SK-N-SH (cell line): ENCODE data around the gene CACNA2D4. TPM values are rescaled to one million over a fixed set of nuclear protein-coding genes. Genes with fewer than 3 reads are reported as not detected.

Experiments used
- CTCF ChIA-PET: fragments of 300-600, 350-600 bp; formaldehyde crosslinking; extraction: SDS; loops from one replicate; lab custom pipeline; 2021; lab: Yijun Ruan, JAX
- POLR2A ChIA-PET: fragments of 350-600 bp; sonication (Branson Sonifier 250); formaldehyde crosslinking; extraction: SDS; loops from one replicate; lab custom pipeline; 2020; ENCODE audit warnings: antibody characterized with exemption, inconsistent platforms; lab: Yijun Ruan, JAX
- DNase-seq: peaks from one replicate; pipeline ENCODE4 v3.0.0; 2012
- H2AFZ ChIP-seq: fragments of 200-600 bp; sonication (generic); 2 replicates; pipeline ENCODE4 v1.8.1; 2016; ENCODE audit warnings: antibody characterized with exemption, mild to moderate bottlenecking, low read depth
- H3F3A ChIP-seq: fragments of 200-600 bp; sonication (generic); replicated peaks from 2 replicates; pipeline ENCODE3; 2016; ENCODE audit warnings: antibody characterized with exemption, mild to moderate bottlenecking; ENCODE audit not compliant: insufficient read depth
- H3K27ac ChIP-seq, 2 experiments: fragments of 200-500 bp in 1 of 2; fragments of 200-600 bp in 1 of 2; sonication (Bioruptor generic) in 1 of 2; sonication (generic), shearing (Covaris generic) in 1 of 2; 2 replicates each; pipeline versions ENCODE4 v1.5.1 to v1.6.1; 2014 to 2016; ENCODE audit warnings: low read depth in 2 of 2, inconsistent platforms in 1 of 2, low read length in 1 of 2, mild to moderate bottlenecking in 1 of 2, mixed read lengths in 1 of 2
- H3K27me3 ChIP-seq: fragments of 200-600 bp; sonication (generic), shearing (Covaris generic); 2 replicates; pipeline ENCODE4 v1.6.1; 2016; ENCODE audit warnings: mixed run types; ENCODE audit not compliant: insufficient read depth
- H3K36me3 ChIP-seq, 2 experiments: fragments of 200-500 bp in 1 of 2; fragments of 200-600 bp in 1 of 2; sonication (Bioruptor generic) in 1 of 2; sonication (generic) in 1 of 2; replicated peaks in 1 of 2; 2 replicates each; pipeline versions ENCODE3 to v1.5.1; 2014 to 2016; ENCODE audit warnings: low read length in 1 of 2, mild to moderate bottlenecking in 1 of 2; ENCODE audit not compliant: insufficient read depth in 2 of 2, control insufficient read depth in 1 of 2
- H3K4me1 ChIP-seq, 2 experiments: fragments of 200-500 bp in 1 of 2; fragments of 200-600 bp in 1 of 2; sonication (Bioruptor generic) in 1 of 2; sonication (generic), shearing (Covaris generic) in 1 of 2; 2 replicates each; pipeline versions ENCODE4 v1.5.1 to v1.6.1; 2014 to 2016; ENCODE audit warnings: low read depth in 1 of 2, low read length in 1 of 2, mixed run types in 1 of 2; ENCODE audit not compliant: insufficient read depth in 2 of 2, control insufficient read depth in 1 of 2
- H3K4me2 ChIP-seq: fragments of 200-600 bp; sonication (generic), shearing (Covaris generic); 2 replicates; pipeline ENCODE4 v1.6.1; 2017; ENCODE audit warnings: mixed run types
- H3K4me3 ChIP-seq, 2 experiments: fragments of 200-500 bp in 1 of 2; fragments of 200-600 bp in 1 of 2; sonication (Bioruptor generic) in 1 of 2; sonication (generic), shearing (Covaris generic) in 1 of 2; 2 replicates each; pipeline versions ENCODE4 v1.5.1 to v1.8.1; 2014 to 2016; ENCODE audit warnings: low read depth in 2 of 2, inconsistent platforms in 1 of 2, low read length in 1 of 2, mild to moderate bottlenecking in 1 of 2, mixed read lengths in 1 of 2, moderate library complexity in 1 of 2
- H3K79me2 ChIP-seq: fragments of 200-600 bp; sonication (generic); 2 replicates; pipeline ENCODE4 v1.8.1; 2017; ENCODE audit warnings: mild to moderate bottlenecking; ENCODE audit not compliant: insufficient read depth
- H3K9ac ChIP-seq: fragments of 200-600 bp; sonication (generic); 2 replicates; pipeline ENCODE4 v1.6.1; 2017; ENCODE audit warnings: mixed run types
- H3K9me2 ChIP-seq: fragments of 200-600 bp; sonication (generic); 2 replicates; pipeline ENCODE4 v1.6.1; 2017; ENCODE audit warnings: mixed run types
- H3K9me3 ChIP-seq: fragments of 200-600 bp; sonication (generic); 2 replicates; pipeline ENCODE4 v1.6.1; 2017; ENCODE audit warnings: mixed run types, mild to moderate bottlenecking, moderate library complexity
- H4K20me1 ChIP-seq: fragments of 200-600 bp; sonication (generic); 2 replicates; pipeline ENCODE4 v1.6.1; 2017; ENCODE audit warnings: mild to moderate bottlenecking, mixed run types; ENCODE audit not compliant: insufficient read depth
- CHD2 ChIP-seq: fragments of 150-350 bp; IDR thresholded peaks from 2 replicates; pipeline ENCODE4 v1.6.1; 2018; ENCODE audit warnings: low read length; ENCODE audit not compliant: partially characterized antibody
- CTCF ChIP-seq: fragments of 200-600 bp; sonication (generic); IDR thresholded peaks from 2 replicates; pipeline ENCODE4 v1.6.1; 2017; ENCODE audit warnings: antibody characterized with exemption, mild to moderate bottlenecking, moderate library complexity
- ELF1 ChIP-seq: IDR thresholded peaks from 2 replicates; pipeline ENCODE4 v1.4.0; 2012
- EP300 ChIP-seq, 2 experiments: IDR thresholded peaks; 2 replicates each; pipeline versions ENCODE4 v1.4.0 to v1.6.1; 2012; ENCODE audit warnings: borderline replicate concordance in 1 of 2, low read depth in 1 of 2, low read length in 1 of 2
- EZH2phosphoT487 ChIP-seq: fragments of 200-600 bp; sonication (generic); IDR thresholded peaks from 2 replicates; pipeline ENCODE4 v1.6.1; 2017; ENCODE audit warnings: low read depth, mixed run types, mild to moderate bottlenecking, antibody characterized with exemption, moderate library complexity, borderline replicate concordance
- FOXJ3 ChIP-seq: sonication (generic); formaldehyde crosslinking; IDR thresholded peaks from 2 replicates; pipeline ENCODE4 v1.5.1; 2020; ENCODE audit warnings: mild to moderate bottlenecking, missing genetic modification reagents
- MEF2A ChIP-seq: IDR thresholded peaks from 2 replicates; pipeline ENCODE4 v1.4.0; 2012; ENCODE audit warnings: low read depth, borderline replicate concordance
- NFIC ChIP-seq: IDR thresholded peaks from 2 replicates; pipeline ENCODE4 v1.4.0; 2012; ENCODE audit warnings: borderline replicate concordance
- POLR2AphosphoS5 ChIP-seq: IDR thresholded peaks from 2 replicates; pipeline ENCODE4 v1.6.1; 2012; ENCODE audit warnings: low read depth, low read length
- RAD21 ChIP-seq: IDR thresholded peaks from 2 replicates; pipeline ENCODE4 v1.6.1; 2012; ENCODE audit warnings: mild to moderate bottlenecking, low read length
- RCOR1 ChIP-seq: fragments of 150-350 bp; IDR thresholded peaks from 2 replicates; pipeline ENCODE4 v1.6.1; 2017; ENCODE audit warnings: antibody characterized with exemption, low read length
- RFX5 ChIP-seq: IDR thresholded peaks from 2 replicates; pipeline ENCODE4 v1.6.1; 2012; ENCODE audit warnings: mild to moderate bottlenecking, improper control_type of control experiment, low read length
- RXRA ChIP-seq: IDR thresholded peaks from 2 replicates; pipeline ENCODE4 v1.4.0; 2012; ENCODE audit warnings: low read depth, mild to moderate bottlenecking, borderline replicate concordance
- SIN3A ChIP-seq: IDR thresholded peaks from 2 replicates; pipeline ENCODE4 v1.6.1; 2012; ENCODE audit warnings: low read depth, mild to moderate bottlenecking, low read length, moderate library complexity, borderline replicate concordance
- SMC3 ChIP-seq: IDR thresholded peaks from 2 replicates; pipeline ENCODE4 v1.6.1; 2012; ENCODE audit warnings: low read depth, low read length, improper control_type of control experiment
- TCF12 ChIP-seq: IDR thresholded peaks from 2 replicates; pipeline ENCODE4 v1.4.0; 2012
- USF1 ChIP-seq: IDR thresholded peaks from 2 replicates; pipeline ENCODE4 v1.4.0; 2012; ENCODE audit warnings: low read depth, borderline replicate concordance
- YY1 ChIP-seq: IDR thresholded peaks from 2 replicates; pipeline ENCODE4 v1.4.0; 2012; ENCODE audit warnings: low read depth, mild to moderate bottlenecking
- ZBTB33 ChIP-seq: IDR thresholded peaks from 2 replicates; pipeline ENCODE4 v1.4.0; 2012; ENCODE audit warnings: low read depth, borderline replicate concordance
- WGBS: methylation state at CpG from one replicate; pipeline ENCODE4 v1.1.6; 2017; ENCODE audit warnings: low lambda C conversion rate; 5-methylcytosine and 5-hydroxymethylcytosine counted together
- polyA plus RNA-seq, 3 experiments: library from polyadenylated mRNA; depleted of rRNA; stranded (reverse); fragments of >200 nt; gene quantifications; 2 replicates each; pipeline ENCODE4 v1.2.3, GENCODE V29; 2012

The CACNA2D4 gene
- polyA plus RNA-seq, 1 of the 3 experiments (the other 2 are of a cell fraction) = 0.02 TPM

- no peaks in the 10 kb centered on the region for H3K9me3 ChIP-seq
- H3K4me1 ChIP-seq = no peaks in the 10 kb centered on the region; a peak in 1 of 4 replicates
- H4K20me1 ChIP-seq = no peaks in the 10 kb centered on the region
- no peaks in the 10 kb centered on the region for H3K9me2 ChIP-seq
- peaks cover 5% of the 10 kb centered on the region for H3F3A ChIP-seq
- TF ChIP-seq TCF12 = no peak
- TF ChIP-seq ZBTB33 = no peak
- TF ChIP-seq RCOR1 = no peak
- TF ChIP-seq RXRA = no peak
- no peak for TF ChIP-seq EZH2phosphoT487
- no peak for TF ChIP-seq NFIC
- TF ChIP-seq ELF1 = no peak
- TF ChIP-seq CTCF = no peak
- TF ChIP-seq FOXJ3 (CRISPR knock-in tag) = no peak
- TF ChIP-seq YY1 = no peak
- TF ChIP-seq POLR2AphosphoS5 = no peak
- no peak for TF ChIP-seq EP300 (IDR thresholded peaks at IDR 0.05; ENCODE audit: borderline replicate concordance in 1 of 2, low read depth in 1 of 2, low read length in 1 of 2)
- TF ChIP-seq RAD21 = no peak
- TF ChIP-seq USF1 = no peak
- no peak for TF ChIP-seq CHD2
- TF ChIP-seq SMC3 = no peak
- TF ChIP-seq SIN3A = no peak
- no peak for TF ChIP-seq RFX5
- no peak for TF ChIP-seq MEF2A
- H2AFZ ChIP-seq = no peak overlapping the region
- no peak overlapping the region for H3K4me2 ChIP-seq
- no peak overlapping the region for H3K9ac ChIP-seq
- peaks cover 46 to 56% of the 10 kb centered on the region in 2 experiments for H3K36me3 ChIP-seq
- 96% methylated on average over 7 of the region's 11 CpGs for WGBS
- DNase-seq = no peak
- H3K27me3 ChIP-seq = no peaks in the 10 kb centered on the region
- no peak overlapping the region for H3K4me3 ChIP-seq
- no peaks in the 10 kb centered on the region for H3K79me2 ChIP-seq
- H3K27ac ChIP-seq = no peak overlapping the region
- POLR2A ChIA-PET = no interaction called here
- CTCF ChIA-PET = interaction anchor here (1.3 to 3.1 kb wide), 4 partner anchors 9 to 158 kb away, joined by 4 to 37 read pairs (median 6); no protein-coding TSS in a partner anchor
Observed at GRCh38 chr12:1948883-1949282, 30.4 kb upstream of the CACNA2D4 start.
